Epithelial cell of prostate (primary cell): ENCODE measurements around the gene SLF2.

Experiments used
- DNase-seq: peaks from one replicate; pipeline ENCODE4 v3.0.0-alpha.2; 2011; ENCODE audit warnings: low read depth, low spot score
- H3K27ac ChIP-seq: fragments of 450-650 bp; 2 replicates; pipeline ENCODE4 v1.5.1; 2017; ENCODE audit warnings: mild to moderate bottlenecking

Gene SLF2

GRCh38 chr10:100895346-100895745 lies 17.4 kb upstream of the SLF2 start:
- no peak for DNase-seq
- H3K27ac ChIP-seq = no peak overlapping the region

- DNase-seq = no peak
These were observed 16.9 kb upstream of the SLF2 start for GRCh38 chr10:100895896-100896295.

GRCh38 chr10:100896876-100897461 lies 15.8 kb upstream of the SLF2 start:
- no peak for DNase-seq
- no peak overlapping the region for H3K27ac ChIP-seq

More at GRCh38 chr10:100895896-100896295, 16.9 kb upstream of the SLF2 start:
- no peak overlapping the region for H3K27ac ChIP-seq

GRCh38 chr10:100897976-100898375 lies 14.8 kb upstream of the SLF2 start:
- no peak for DNase-seq
- no peak overlapping the region for H3K27ac ChIP-seq

GRCh38 chr10:100899171-100899570 lies 13.6 kb upstream of the SLF2 start:
- DNase-seq = no peak
- H3K27ac ChIP-seq = no peak overlapping the region

- DNase-seq = no peak
- H3K27ac ChIP-seq = no peak overlapping the region
These were observed 11.7 kb upstream of the SLF2 start for GRCh38 chr10:100901051-100901450.

GRCh38 chr10:100902622-100903021 lies 10.1 kb upstream of the SLF2 start:
- H3K27ac ChIP-seq = no peak overlapping the region
- no peak for DNase-seq

GRCh38 chr10:100904917-100905316 lies 7.8 kb upstream of the SLF2 start:
- no peak for DNase-seq
- H3K27ac ChIP-seq = no peak overlapping the region

GRCh38 chr10:100907175-100907574 lies 5.6 kb upstream of the SLF2 start:
- no peak overlapping the region for H3K27ac ChIP-seq
- DNase-seq = no peak

- DNase-seq = no peak
- H3K27ac ChIP-seq = no peak overlapping the region
These were observed 4.9 kb upstream of the SLF2 start for GRCh38 chr10:100907773-100908363.

- H3K27ac ChIP-seq = no peak overlapping the region
- DNase-seq = no peak
These were observed 4.4 kb upstream of the SLF2 start for GRCh38 chr10:100908378-100908777.

- H3K27ac ChIP-seq = no peak overlapping the region
- no peak for DNase-seq
These were observed 3.1 kb upstream of the SLF2 start for GRCh38 chr10:100909501-100910263.

- no peak for DNase-seq
- H3K27ac ChIP-seq = no peak overlapping the region
These were observed 1.3 kb upstream of the SLF2 start for GRCh38 chr10:100911472-100911871.

GRCh38 chr10:100912013-100912604 lies 654 bp upstream of the SLF2 start:
- H3K27ac ChIP-seq = peak overlapping the region; percentile 52
- no peak for DNase-seq

GRCh38 chr10:100913470-100913865 lies 705 bp downstream of the SLF2 start:
- H3K27ac ChIP-seq = peak overlapping the region; percentile 52
- DNase-seq = no peak

GRCh38 chr10:100917071-100917470 lies 4.3 kb downstream of the SLF2 start:
- no peak for DNase-seq

GRCh38 chr10:100923580-100923979 lies 10.8 kb downstream of the SLF2 start:
- DNase-seq = no peak
- H3K27ac ChIP-seq = peak overlapping the region; percentile 7

More at GRCh38 chr10:100917071-100917470, 4.3 kb downstream of the SLF2 start:
- H3K27ac ChIP-seq = no peak overlapping the region

- no peak overlapping the region for H3K27ac ChIP-seq
- no peak for DNase-seq
These were observed 14.5 kb downstream of the SLF2 start for GRCh38 chr10:100927266-100927665.

GRCh38 chr10:100928039-100928438 lies 15.3 kb downstream of the SLF2 start:
- H3K27ac ChIP-seq = no peak overlapping the region
- DNase-seq = no peak

- DNase-seq = no peak
These were observed 17.6 kb downstream of the SLF2 start for GRCh38 chr10:100930368-100930767.

GRCh38 chr10:100934084-100934659 lies 21.4 kb downstream of the SLF2 start:
- DNase-seq = no peak
- no peak overlapping the region for H3K27ac ChIP-seq

More at GRCh38 chr10:100930368-100930767, 17.6 kb downstream of the SLF2 start:
- H3K27ac ChIP-seq = no peak overlapping the region
